Ramos (cell line): ENCODE measurements around the gene TPRX2.
"Not testable (repeated sequence)": the region's sequence is repeated elsewhere in the genome, so short reads cannot be mapped to it uniquely, and the experiment has no call there.

Experiments
- in situ Hi-C: fragments of 300-500 bp; cut with MboI; formaldehyde crosslinking; loops from one replicate; pipeline ENCODE4 v1.14.3; 2022; ENCODE audit warnings: low sequenced_read_pairs; ENCODE audit not compliant: unreplicated experiment

The TPRX2 gene

GRCh38 chr19:47858646-47859285, at the start of gene TPRX2:
TSS of gene TPRX2 (plus strand) at chr19:47859235. CDS start at chr19:47859247, 12 bp downstream.
- in situ Hi-C loops = not testable (repeated sequence)

- in situ Hi-C loops = no loop called here
Measured at GRCh38 chr19:47813304-47813994, 45.6 kb upstream of the TPRX2 start.

- in situ Hi-C loops = no loop called here
Measured at GRCh38 chr19:47813995-47814328, 45.1 kb upstream of the TPRX2 start.

GRCh38 chr19:47816270-47816669, 42.8 kb upstream of the TPRX2 start:
- in situ Hi-C loops = not testable (repeated sequence)

GRCh38 chr19:47818221-47818620, 40.8 kb upstream of the TPRX2 start:
- in situ Hi-C loops = not testable (repeated sequence)

- in situ Hi-C loops = no loop called here
Measured at GRCh38 chr19:47819858-47820257, 39.2 kb upstream of the TPRX2 start.

GRCh38 chr19:47820410-47820809, 38.6 kb upstream of the TPRX2 start:
- in situ Hi-C loops = no loop called here

GRCh38 chr19:47821460-47822020, 37.5 kb upstream of the TPRX2 start, which contains the start of gene CRX:
TSS of gene CRX (plus strand) at chr19:47821937. CDS start at chr19:47834444, 12,507 bp downstream.
- in situ Hi-C loops = no loop called here

- in situ Hi-C loops = no loop called here
Measured at GRCh38 chr19:47824396-47824795, 34.6 kb upstream of the TPRX2 start.

- in situ Hi-C loops = no loop called here
Measured at GRCh38 chr19:47826800-47827199, 32.2 kb upstream of the TPRX2 start.

- in situ Hi-C loops = no loop called here
Measured at GRCh38 chr19:47832723-47833122, 26.3 kb upstream of the TPRX2 start.

- in situ Hi-C loops = no loop called here
Measured at GRCh38 chr19:47836038-47836437, 23.0 kb upstream of the TPRX2 start.

- in situ Hi-C loops = no loop called here
Measured at GRCh38 chr19:47839411-47839810, 19.6 kb upstream of the TPRX2 start.

- in situ Hi-C loops = no loop called here
Measured at GRCh38 chr19:47839913-47840312, 19.1 kb upstream of the TPRX2 start.

GRCh38 chr19:47842941-47843340, 16.1 kb upstream of the TPRX2 start:
- in situ Hi-C loops = no loop called here

- in situ Hi-C loops = no loop called here
Measured at GRCh38 chr19:47848425-47848822, 10.6 kb upstream of the TPRX2 start.

GRCh38 chr19:47848823-47849473, 10.1 kb upstream of the TPRX2 start:
- in situ Hi-C loops = no loop called here

GRCh38 chr19:47853003-47853402, 6.0 kb upstream of the TPRX2 start:
- in situ Hi-C loops = no loop called here

- in situ Hi-C loops = no loop called here
Measured at GRCh38 chr19:47854459-47854858, 4.6 kb upstream of the TPRX2 start.

GRCh38 chr19:47858231-47858630, 804 bp upstream of the TPRX2 start:
- in situ Hi-C loops = not testable (repeated sequence)

- in situ Hi-C loops = not testable (repeated sequence)
Measured at GRCh38 chr19:47859838-47860237, 803 bp downstream of the TPRX2 start.
